ENCODE results near the gene SASS6.

DNA sequence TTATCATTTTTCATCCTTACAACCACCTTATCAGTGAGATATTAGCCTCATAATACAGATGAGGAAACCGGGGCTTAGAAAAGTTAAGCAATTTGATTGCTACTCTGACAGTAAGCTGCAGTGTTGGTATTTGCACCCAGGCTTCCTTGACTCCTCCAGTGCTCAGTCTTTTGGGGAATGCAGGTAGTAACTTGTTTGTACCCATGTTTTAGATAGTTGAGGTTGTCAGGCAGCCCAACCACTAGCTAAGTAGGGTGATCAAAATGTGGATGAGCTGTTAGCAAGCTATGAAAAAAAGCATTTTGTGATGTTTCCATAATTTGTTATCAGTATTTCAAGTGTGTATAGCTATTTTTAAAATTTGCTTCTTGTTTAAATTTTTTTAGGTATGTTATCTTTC, 80.8 kb downstream of the SASS6 start:
- TF ChIP-seq, protein P1, sequence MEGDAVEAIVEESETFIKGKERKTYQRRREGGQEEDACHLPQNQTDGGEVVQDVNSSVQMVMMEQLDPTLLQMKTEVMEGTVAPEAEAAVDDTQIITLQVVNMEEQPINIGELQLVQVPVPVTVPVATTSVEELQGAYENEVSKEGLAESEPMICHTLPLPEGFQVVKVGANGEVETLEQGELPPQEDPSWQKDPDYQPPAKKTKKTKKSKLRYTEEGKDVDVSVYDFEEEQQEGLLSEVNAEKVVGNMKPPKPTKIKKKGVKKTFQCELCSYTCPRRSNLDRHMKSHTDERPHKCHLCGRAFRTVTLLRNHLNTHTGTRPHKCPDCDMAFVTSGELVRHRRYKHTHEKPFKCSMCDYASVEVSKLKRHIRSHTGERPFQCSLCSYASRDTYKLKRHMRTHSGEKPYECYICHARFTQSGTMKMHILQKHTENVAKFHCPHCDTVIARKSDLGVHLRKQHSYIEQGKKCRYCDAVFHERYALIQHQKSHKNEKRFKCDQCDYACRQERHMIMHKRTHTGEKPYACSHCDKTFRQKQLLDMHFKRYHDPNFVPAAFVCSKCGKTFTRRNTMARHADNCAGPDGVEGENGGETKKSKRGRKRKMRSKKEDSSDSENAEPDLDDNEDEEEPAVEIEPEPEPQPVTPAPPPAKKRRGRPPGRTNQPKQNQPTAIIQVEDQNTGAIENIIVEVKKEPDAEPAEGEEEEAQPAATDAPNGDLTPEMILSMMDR (IDR thresholded peaks at IDR 0.05; ENCODE audit: low read depth, low read length, missing input control): no peak
- TF ChIP-seq TAF1 (conservative IDR thresholded peaks at IDR 0.05): no peak
- TF ChIP-seq ATF3 (IDR thresholded peaks at IDR 0.05): no peak
- no peak for TF ChIP-seq RAD21 (IDR thresholded peaks at IDR 0.05)
- no peak for TF ChIP-seq JUND (IDR thresholded peaks at IDR 0.05)
- no peak for TF ChIP-seq ZBTB33 (IDR thresholded peaks at IDR 0.05)
- no peak for TF ChIP-seq HNF4G (IDR thresholded peaks at IDR 0.05)
- TF ChIP-seq YY1 (IDR thresholded peaks at IDR 0.05): no peak
- no peak for TF ChIP-seq EGR1 (IDR thresholded peaks at IDR 0.05; ENCODE audit: low read depth in 2 of 2)
